Transverse colon (tissue), 4 donors: Measurements from ENCODE around the gene LRRC4. TPM values are rescaled to one million over a fixed set of nuclear protein-coding genes. Genes with fewer than 3 reads are reported as not detected.

Source experiments
- DNase-seq: peaks from one replicate; pipeline ENCODE4 v3.0.0-alpha.2; 2019
- H3K27ac ChIP-seq, 4 donors: fragments of 200-600 bp; sonication (generic); 2 replicates each; pipeline ENCODE4 v1.5.1; 2016 to 2018; ENCODE audit warnings: inconsistent platforms in 4 of 4
- H3K27me3 ChIP-seq: fragments of 200-600 bp; sonication (generic); 2 replicates; pipeline ENCODE4 v1.5.1; 2017; ENCODE audit warnings: inconsistent platforms
- H3K36me3 ChIP-seq, 4 donors: fragments of 200-600 bp; sonication (generic); 2 replicates each; pipeline ENCODE4 v1.5.1; 2017 to 2019; ENCODE audit warnings: inconsistent platforms in 4 of 4
- H3K4me1 ChIP-seq, 4 donors: fragments of 200-600 bp; sonication (generic); 2 replicates each; pipeline ENCODE4 v1.5.1; 2017 to 2020; ENCODE audit warnings: inconsistent platforms in 4 of 4
- H3K4me3 ChIP-seq, 4 donors: fragments of 200-600 bp; sonication (generic); 1 replicate in 1 of 4; 2 replicates in 3 of 4; pipeline versions ENCODE4 v1.5.1 to v1.6.1; 2017 to 2019; ENCODE audit warnings: inconsistent platforms in 4 of 4
- H3K9me3 ChIP-seq, 2 donors: fragments of 200-600 bp; sonication (generic); 2 replicates each; pipeline ENCODE4 v1.5.1; 2017 to 2019; ENCODE audit warnings: inconsistent platforms in 2 of 2
- EP300 ChIP-seq: sonication (generic); formaldehyde crosslinking; IDR thresholded peaks from one replicate; pipeline ENCODE4 v1.6.1; 2017; ENCODE audit warnings: antibody characterized with exemption, low read depth
- POLR2A ChIP-seq: fragments of 450-650 bp; IDR thresholded peaks from one replicate; pipeline ENCODE4 v1.6.1; 2016; ENCODE audit warnings: antibody characterized with exemption, mild to moderate bottlenecking, moderate library complexity
- POLR2AphosphoS5 ChIP-seq, 3 donors: sonication (generic); formaldehyde crosslinking; IDR thresholded peaks; one replicate each; pipeline ENCODE4 v1.6.1; 2016; ENCODE audit warnings: antibody characterized with exemption in 3 of 3
- WGBS, 2 donors: methylation state at CpG; one replicate each; pipeline ENCODE4 v1.1.5; 2018; ENCODE audit warnings: low coverage in 1 of 2; 5-methylcytosine and 5-hydroxymethylcytosine counted together
- in situ Hi-C, 4 donors: fragments of 200-750 bp; cut with MboI; loops; one replicate each; pipeline versions ENCODE4 v1.15.0 to v1.15.1; 2017; ENCODE audit warnings: low sequenced_read_pairs in 3 of 4, low pct_ligation_motif_present in 1 of 4, low pct_unique_long_range_greater_than_20kb in 1 of 4
- intact Hi-C: fragments of 100-400 bp; cut with DNase I; formaldehyde crosslinking; loops from one replicate; pipeline ENCODE4 v1.15.1; 2023; ENCODE audit warnings: low total_unique reads
- total RNA-seq, 4 donors: library from RNA; depleted of rRNA; stranded (reverse); fragments of >200 nt; gene quantifications; one replicate each; pipeline ENCODE4 v1.1.0, GENCODE V29; 2016
- TF ChIP-seq, protein P1 (sequence below), 5 experiments: fragments of 200-600 bp in 3 of 5; fragments of 450-650 bp in 2 of 5; sonication (generic) in 3 of 5; IDR thresholded peaks; 1 replicate in 2 of 5; 2 replicates in 3 of 5; pipeline ENCODE4 v1.5.1; 2016 to 2017; ENCODE audit warnings: antibody characterized with exemption in 5 of 5, inconsistent platforms in 3 of 5, mild to moderate bottlenecking in 2 of 5, moderate library complexity in 1 of 5

The LRRC4 gene
- total RNA-seq, 4 donors from 2014 or later, result 0.20 to 1.2 (median 0.96) TPM

DNA sequence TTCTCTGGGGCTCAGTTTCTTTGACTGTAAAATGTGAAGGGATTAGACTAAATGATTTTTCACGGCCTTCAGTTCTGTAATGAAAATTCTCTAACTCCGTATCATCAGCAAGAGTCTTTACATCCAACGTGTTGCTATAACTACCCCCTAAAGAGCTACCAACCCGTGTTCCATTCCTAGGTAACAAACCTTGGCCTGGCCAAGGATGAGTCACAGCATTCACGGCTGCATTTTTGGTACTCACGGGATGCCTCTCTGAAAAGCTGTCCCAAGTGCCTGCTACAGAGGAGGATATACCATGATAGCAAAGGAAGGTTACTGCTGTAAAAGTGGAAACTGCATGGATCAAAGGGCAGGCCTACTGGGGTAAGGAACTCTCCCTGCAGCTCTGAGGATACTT is 5.9 kb downstream of the LRRC4 start:
- H3K4me3 ChIP-seq, result no peak overlapping the region
- TF ChIP-seq EP300 (no peak), POLR2AphosphoS5 (IDR thresholded peaks at IDR 0.05) (no peak), POLR2A (no peak)
- TF ChIP-seq, protein P1, sequence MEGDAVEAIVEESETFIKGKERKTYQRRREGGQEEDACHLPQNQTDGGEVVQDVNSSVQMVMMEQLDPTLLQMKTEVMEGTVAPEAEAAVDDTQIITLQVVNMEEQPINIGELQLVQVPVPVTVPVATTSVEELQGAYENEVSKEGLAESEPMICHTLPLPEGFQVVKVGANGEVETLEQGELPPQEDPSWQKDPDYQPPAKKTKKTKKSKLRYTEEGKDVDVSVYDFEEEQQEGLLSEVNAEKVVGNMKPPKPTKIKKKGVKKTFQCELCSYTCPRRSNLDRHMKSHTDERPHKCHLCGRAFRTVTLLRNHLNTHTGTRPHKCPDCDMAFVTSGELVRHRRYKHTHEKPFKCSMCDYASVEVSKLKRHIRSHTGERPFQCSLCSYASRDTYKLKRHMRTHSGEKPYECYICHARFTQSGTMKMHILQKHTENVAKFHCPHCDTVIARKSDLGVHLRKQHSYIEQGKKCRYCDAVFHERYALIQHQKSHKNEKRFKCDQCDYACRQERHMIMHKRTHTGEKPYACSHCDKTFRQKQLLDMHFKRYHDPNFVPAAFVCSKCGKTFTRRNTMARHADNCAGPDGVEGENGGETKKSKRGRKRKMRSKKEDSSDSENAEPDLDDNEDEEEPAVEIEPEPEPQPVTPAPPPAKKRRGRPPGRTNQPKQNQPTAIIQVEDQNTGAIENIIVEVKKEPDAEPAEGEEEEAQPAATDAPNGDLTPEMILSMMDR (IDR thresholded peaks at IDR 0.05), result no peak
- intact Hi-C loops (no loop called here), in situ Hi-C loops (loop anchor here in 1 of 4 donors (25.0 kb wide), 1 partner anchor 313 kb away; no protein-coding TSS in a partner anchor)
- peaks cover 1% of the 10 kb centered on the region for H3K27me3 ChIP-seq
- no peaks in the 10 kb centered on the region for H3K9me3 ChIP-seq
- WGBS, 2 donors, result 85 to 87% methylated on average over 3 to 6 of the region's 6 CpGs
- H3K36me3 ChIP-seq, result no peaks in the 10 kb centered on the region
- peaks cover under 1 to 18% (median 7%) of the 10 kb centered on the region in 4 donors for H3K4me1 ChIP-seq
- no peak overlapping the region for H3K27ac ChIP-seq
- DNase-seq, result no peak

GRCh38 chr7:128024151-128024550 is 7.1 kb downstream of the LRRC4 start:
- intact Hi-C loops, result no loop called here
- WGBS, 2 donors, result 97% methylated on average over 3 of the region's 3 CpGs; no CpG with 5 or more reads in 1 of the 2 donors
- H3K4me1 ChIP-seq, result peaks cover 0 to 18% (median 5%) of the 10 kb centered on the region in 4 donors

DNA sequence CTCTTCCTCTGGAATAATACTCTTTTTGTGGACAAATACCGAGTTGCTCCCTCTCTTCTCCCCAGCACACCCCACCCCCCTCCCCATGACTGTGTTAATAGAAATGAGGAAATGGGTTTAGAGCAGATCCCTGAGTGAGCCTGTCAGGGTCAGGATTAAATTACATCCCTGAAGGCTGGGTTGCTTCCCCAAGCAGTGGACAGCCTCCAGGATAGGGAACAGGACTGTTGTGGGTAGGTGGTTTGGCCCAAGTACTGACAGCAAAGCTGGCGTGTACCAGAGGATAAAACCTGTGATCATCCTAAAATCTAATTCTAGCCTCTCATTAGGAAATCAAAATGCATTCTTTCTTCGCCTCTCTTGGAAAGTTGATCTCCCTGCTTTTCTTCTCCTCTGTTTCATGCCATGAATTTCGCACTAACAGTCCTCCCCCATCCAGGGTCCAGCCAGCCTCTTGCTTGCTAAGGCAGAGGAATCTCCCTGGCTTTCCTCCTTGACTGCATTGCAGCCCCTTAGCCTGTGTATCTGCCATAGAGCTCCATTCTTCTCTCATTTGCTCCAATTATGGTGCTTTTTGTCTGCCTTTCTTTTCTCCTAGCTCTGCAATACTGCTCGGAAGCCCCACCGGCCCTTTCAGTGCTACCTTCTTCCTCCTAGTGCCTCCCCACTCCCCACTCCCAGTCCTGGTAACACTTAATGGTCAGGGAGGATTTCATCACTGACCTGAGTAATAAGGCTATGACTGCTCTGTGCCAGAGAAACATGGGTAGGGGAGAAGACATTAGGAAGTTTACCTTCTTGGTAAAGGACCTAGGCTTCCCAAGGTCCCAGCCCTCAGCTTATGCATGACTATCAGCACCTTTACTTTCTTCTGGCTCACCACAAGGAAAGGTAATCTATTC is 8.4 kb downstream of the LRRC4 start:
- in situ Hi-C loops, result no loop called here
- no peak for DNase-seq
- Histone ChIP-seq H3K4me3 (no peak overlapping the region), H3K4me1 (peaks cover 0 to 16% (median 4%) of the 10 kb centered on the region in 4 donors), H3K27ac (no peak overlapping the region), H3K36me3 (no peaks in the 10 kb centered on the region), H3K9me3 (no peaks in the 10 kb centered on the region), H3K27me3 (no peaks in the 10 kb centered on the region)
- 84 to 93% methylated on average over 3 to 6 of the region's 6 CpGs for WGBS, 2 donors
- intact Hi-C loops, result no loop called here
- TF ChIP-seq POLR2AphosphoS5 (IDR thresholded peaks at IDR 0.05) (no peak), POLR2A (no peak), EP300 (no peak)
- TF ChIP-seq, protein P1 (IDR thresholded peaks at IDR 0.05), result no peak

More at GRCh38 chr7:128024151-128024550, 7.1 kb downstream of the LRRC4 start:
- Histone ChIP-seq H3K9me3 (no peaks in the 10 kb centered on the region), H3K36me3 (no peaks in the 10 kb centered on the region), H3K27ac (no peak overlapping the region), H3K27me3 (no peaks in the 10 kb centered on the region), H3K4me3 (no peak overlapping the region)
- TF ChIP-seq, protein P1 (IDR thresholded peaks at IDR 0.05), result no peak
- TF ChIP-seq EP300, result no peak
- in situ Hi-C loops, result no loop called here
- DNase-seq, result no peak

GRCh38 chr7:128021366-128021765 is 9.9 kb downstream of the LRRC4 start:
- Histone ChIP-seq H3K9me3 (no peaks in the 10 kb centered on the region), H3K4me3 (no peak overlapping the region), H3K27me3 (no peaks in the 10 kb centered on the region), H3K4me1 (peaks cover 0 to 6% (median 0%) of the 10 kb centered on the region in 4 donors), H3K36me3 (no peaks in the 10 kb centered on the region), H3K27ac (no peak overlapping the region)
- WGBS, 2 donors, result 98 to 100% methylated on average over 1 to 2 of the region's 2 CpGs
- intact Hi-C loops, result no loop called here
- no peak for DNase-seq
- in situ Hi-C loops, result no loop called here
- TF ChIP-seq POLR2A, result no peak
- TF ChIP-seq EP300, result no peak
